ENCODE measurements around the gene TSPAN16. TPM values are rescaled to one million over a fixed set of nuclear protein-coding genes. Genes with fewer than 3 reads are reported as not detected.

Gene TSPAN16
- total RNA-seq, 2 experiments from 2014 or later: not detected

DNA sequence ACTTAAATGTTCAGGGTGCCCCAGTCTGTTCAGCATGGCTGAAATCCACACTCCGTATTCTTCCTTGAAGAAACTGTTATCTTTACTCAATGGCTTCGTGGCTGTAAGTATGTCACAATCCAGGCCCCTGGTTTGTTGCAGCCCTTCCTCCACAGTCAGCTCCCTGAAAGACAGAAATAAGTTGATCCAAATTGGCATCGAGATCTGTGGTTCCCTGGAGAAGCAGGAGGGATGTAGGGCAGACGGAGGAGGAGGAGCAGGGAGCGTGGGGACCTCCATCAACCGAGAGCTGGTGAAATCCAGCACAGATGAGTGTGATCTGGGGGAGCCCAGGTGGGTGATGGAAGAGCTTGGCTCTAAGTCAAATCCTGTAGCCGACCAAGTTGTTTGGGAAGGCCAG lies 304 bp downstream of the TSPAN16 start:
- POLR2A ChIA-PET: interaction anchor here (2.5 kb wide), 1 partner anchor 78 kb away, joined by 10 read pairs; the partner anchor contains the start of gene SWSAP1
- DNase-seq (ENCODE audit: low spot score): no peak
- Histone ChIP-seq H3K27ac (ENCODE audit: low read depth, low read length, poor library complexity, severe bottlenecking) (no peak overlapping the region), H3K9me3 (ENCODE audit: low read length) (no peaks in the 10 kb centered on the region), H4K20me1 (ENCODE audit: insufficient read depth, low read length) (no peaks in the 10 kb centered on the region), H3K4me2 (ENCODE audit: low read length) (no peak overlapping the region), H3K36me3 (ENCODE audit: insufficient read depth, low read length) (no peaks in the 10 kb centered on the region), H2AFZ (ENCODE audit: low read length) (no peak overlapping the region), H3K4me1 (ENCODE audit: insufficient read depth, low read length, poor library complexity, severe bottlenecking) (peaks cover 20% of the 10 kb centered on the region), H3K79me2 (ENCODE audit: insufficient read depth, low read depth, low read length) (no peaks in the 10 kb centered on the region), H3K4me3 (ENCODE audit: low read depth, low read length, poor library complexity, severe bottlenecking) (no peak overlapping the region), H3K9me2 (ENCODE audit: insufficient read depth, low read length) (no peaks in the 10 kb centered on the region)
- no TSS peak for BruUV-seq (replicated peaks)
- TF ChIP-seq, protein P1, sequence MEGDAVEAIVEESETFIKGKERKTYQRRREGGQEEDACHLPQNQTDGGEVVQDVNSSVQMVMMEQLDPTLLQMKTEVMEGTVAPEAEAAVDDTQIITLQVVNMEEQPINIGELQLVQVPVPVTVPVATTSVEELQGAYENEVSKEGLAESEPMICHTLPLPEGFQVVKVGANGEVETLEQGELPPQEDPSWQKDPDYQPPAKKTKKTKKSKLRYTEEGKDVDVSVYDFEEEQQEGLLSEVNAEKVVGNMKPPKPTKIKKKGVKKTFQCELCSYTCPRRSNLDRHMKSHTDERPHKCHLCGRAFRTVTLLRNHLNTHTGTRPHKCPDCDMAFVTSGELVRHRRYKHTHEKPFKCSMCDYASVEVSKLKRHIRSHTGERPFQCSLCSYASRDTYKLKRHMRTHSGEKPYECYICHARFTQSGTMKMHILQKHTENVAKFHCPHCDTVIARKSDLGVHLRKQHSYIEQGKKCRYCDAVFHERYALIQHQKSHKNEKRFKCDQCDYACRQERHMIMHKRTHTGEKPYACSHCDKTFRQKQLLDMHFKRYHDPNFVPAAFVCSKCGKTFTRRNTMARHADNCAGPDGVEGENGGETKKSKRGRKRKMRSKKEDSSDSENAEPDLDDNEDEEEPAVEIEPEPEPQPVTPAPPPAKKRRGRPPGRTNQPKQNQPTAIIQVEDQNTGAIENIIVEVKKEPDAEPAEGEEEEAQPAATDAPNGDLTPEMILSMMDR (conservative IDR thresholded peaks at IDR 0.05; ENCODE audit: low read length): no peak
- no peak for TF ChIP-seq EZH2phosphoT487 (IDR thresholded peaks at IDR 0.05; ENCODE audit: borderline replicate concordance, low read depth, low read length)
- CTCF ChIA-PET (ENCODE audit: unreplicated experiment): no interaction called here
- intact Hi-C loops (cut with micrococcal nuclease; ENCODE audit: unreplicated experiment): no loop called here

DNA sequence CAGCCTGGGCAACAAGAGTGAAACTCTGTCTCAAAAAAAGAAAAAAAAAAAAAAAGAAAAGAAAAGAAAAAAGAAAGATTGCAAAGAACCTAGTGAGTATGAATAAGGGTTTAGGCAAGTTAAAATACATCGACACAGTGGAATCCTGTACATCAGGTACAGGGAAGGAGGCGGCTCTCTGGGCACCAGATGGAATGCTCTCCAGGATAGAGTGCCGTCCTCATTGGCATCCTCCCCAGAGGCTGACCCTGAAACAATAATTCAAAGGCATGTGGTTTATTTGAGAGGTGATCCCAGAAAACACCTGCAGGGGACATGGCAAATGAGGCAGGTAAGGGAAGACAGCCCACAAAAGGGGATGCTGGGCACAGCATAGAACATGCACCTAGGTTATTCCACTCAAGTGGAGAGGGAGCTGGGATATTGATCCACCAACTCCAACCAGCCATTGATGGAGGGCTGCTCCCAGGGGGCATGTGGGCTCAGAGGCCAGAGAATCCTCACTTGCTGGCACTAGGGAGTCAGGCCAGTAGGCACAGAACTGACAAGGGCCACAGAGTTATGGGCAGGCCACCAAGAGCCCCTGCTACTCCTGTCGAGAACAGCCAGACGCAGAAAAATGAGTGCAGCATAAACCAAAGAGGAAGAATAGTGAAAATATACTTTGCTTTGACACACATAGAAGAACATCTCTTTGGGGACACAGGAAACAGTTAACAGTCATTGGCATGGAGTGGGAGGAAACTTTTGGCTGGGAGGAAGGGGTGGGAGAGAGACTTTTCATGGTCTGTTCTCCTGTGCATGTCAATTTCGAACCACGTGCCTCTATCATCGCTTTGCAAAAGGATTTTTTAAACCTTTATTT lies 4.2 kb downstream of the TSPAN16 start:
- ChIA-PET CTCF (ENCODE audit: unreplicated experiment) (no interaction called here), POLR2A (no interaction called here)
- H4K20me1 ChIP-seq (ENCODE audit: insufficient read depth, low read length): no peaks in the 10 kb centered on the region
- H3K9me2 ChIP-seq (ENCODE audit: insufficient read depth, low read length): no peaks in the 10 kb centered on the region
- no peaks in the 10 kb centered on the region for H3K4me1 ChIP-seq (ENCODE audit: insufficient read depth, low read length, poor library complexity, severe bottlenecking)
- no peaks in the 10 kb centered on the region for H3K9me3 ChIP-seq (ENCODE audit: low read length)
- intact Hi-C loops (cut with micrococcal nuclease; ENCODE audit: unreplicated experiment): no loop called here
- H3K27ac ChIP-seq (ENCODE audit: low read depth, low read length, poor library complexity, severe bottlenecking): no peak overlapping the region
- BruUV-seq (replicated peaks): no TSS peak
- no peaks in the 10 kb centered on the region for H3K79me2 ChIP-seq (ENCODE audit: insufficient read depth, low read depth, low read length)
- TF ChIP-seq EZH2phosphoT487 (IDR thresholded peaks at IDR 0.05; ENCODE audit: borderline replicate concordance, low read depth, low read length): no peak
- TF ChIP-seq, protein P1 (conservative IDR thresholded peaks at IDR 0.05; ENCODE audit: low read length): no peak
- DNase-seq (ENCODE audit: low spot score): no peak
- no peak overlapping the region for H2AFZ ChIP-seq (ENCODE audit: low read length)
- H3K36me3 ChIP-seq (ENCODE audit: insufficient read depth, low read length): no peaks in the 10 kb centered on the region
- H3K4me3 ChIP-seq (ENCODE audit: low read depth, low read length, poor library complexity, severe bottlenecking): no peak overlapping the region
- no peak overlapping the region for H3K4me2 ChIP-seq (ENCODE audit: low read length)

DNA sequence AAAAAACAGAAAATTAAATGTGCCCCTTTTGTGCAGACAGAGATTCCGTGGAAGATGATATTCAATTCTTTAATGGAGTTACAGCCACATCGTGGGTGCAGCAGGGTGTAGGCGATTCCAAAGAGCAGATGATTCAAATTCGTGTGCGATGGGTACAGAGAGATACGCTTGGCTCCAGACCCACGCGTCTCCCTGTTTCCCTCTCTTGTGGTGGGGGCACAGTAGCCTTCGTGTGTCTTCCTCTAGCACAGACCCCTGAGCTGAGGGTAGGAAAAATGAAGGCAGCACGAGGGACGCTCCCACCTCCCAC lies 4.8 kb downstream of the TSPAN16 start:
- no peaks in the 10 kb centered on the region for H3K9me3 ChIP-seq (ENCODE audit: low read length)
- no TSS peak for BruUV-seq (replicated peaks)
- ChIA-PET POLR2A (no interaction called here), CTCF (ENCODE audit: unreplicated experiment) (no interaction called here)
- intact Hi-C loops (cut with micrococcal nuclease; ENCODE audit: unreplicated experiment): no loop called here
- no peak overlapping the region for H3K4me3 ChIP-seq (ENCODE audit: low read depth, low read length, poor library complexity, severe bottlenecking)
- H2AFZ ChIP-seq (ENCODE audit: low read length): no peak overlapping the region
- no peaks in the 10 kb centered on the region for H3K4me1 ChIP-seq (ENCODE audit: insufficient read depth, low read length, poor library complexity, severe bottlenecking)
- H3K4me2 ChIP-seq (ENCODE audit: low read length): no peak overlapping the region
- no peak overlapping the region for H3K27ac ChIP-seq (ENCODE audit: low read depth, low read length, poor library complexity, severe bottlenecking)
- no peak for TF ChIP-seq EZH2phosphoT487 (IDR thresholded peaks at IDR 0.05; ENCODE audit: borderline replicate concordance, low read depth, low read length)
- TF ChIP-seq, protein P1 (conservative IDR thresholded peaks at IDR 0.05; ENCODE audit: low read length): no peak
- no peaks in the 10 kb centered on the region for H4K20me1 ChIP-seq (ENCODE audit: insufficient read depth, low read length)
- no peaks in the 10 kb centered on the region for H3K9me2 ChIP-seq (ENCODE audit: insufficient read depth, low read length)
- no peaks in the 10 kb centered on the region for H3K79me2 ChIP-seq (ENCODE audit: insufficient read depth, low read depth, low read length)
- DNase-seq (ENCODE audit: low spot score): no peak
- no peaks in the 10 kb centered on the region for H3K36me3 ChIP-seq (ENCODE audit: insufficient read depth, low read length)

All from OCI-LY7 (cell line).